Activated CD8-positive, alpha-beta memory T cell treated with anti-CD3 and anti-CD28 coated beads, Interleukin-2, amount 10 ng/mL, durations not matched to agents 7 days and 5 days (primary cell): Measurements from ENCODE around the gene GCLM. TPM values are rescaled to one million over a fixed set of nuclear protein-coding genes. Genes with fewer than 3 reads are reported as not detected.
"Not testable (repeated sequence)": the region's sequence is repeated elsewhere in the genome, so short reads cannot be mapped to it uniquely, and the experiment has no call there.

ENCODE experiments used
- ATAC-seq: fragments of 150-1000 bp; cut with Tn5 transposase; one replicate; pipeline ENCODE4 v1.10.0; 2021; ENCODE audit warnings: moderate library complexity
- CTCF ChIA-PET: fragments of 350-600 bp; sonication (Branson Sonifier 250); formaldehyde crosslinking; loops from one replicate; lab custom pipeline; 2021; ENCODE audit warnings: antibody characterized with exemption; lab: Charles Lee
- DNase-seq: peaks from one replicate; pipeline ENCODE4 v3.0.0-alpha.2; 2020
- H3K27ac Mint-ChIP-seq: one replicate; pipeline ENCODE4 v1.8.0; 2021; ENCODE audit warnings: mild to moderate bottlenecking, mixed read lengths
- H3K27me3 Mint-ChIP-seq: one replicate; pipeline ENCODE4 v1.8.0; 2021; ENCODE audit warnings: mixed read lengths
- H3K36me3 Mint-ChIP-seq: one replicate; pipeline ENCODE4 v1.8.0; 2021; ENCODE audit warnings: mild to moderate bottlenecking, mixed read lengths
- H3K4me1 Mint-ChIP-seq: one replicate; pipeline ENCODE4 v1.8.0; 2021; ENCODE audit warnings: mixed read lengths
- H3K4me3 Mint-ChIP-seq: one replicate; pipeline ENCODE4 v1.8.0; 2021; ENCODE audit warnings: mild to moderate bottlenecking, moderate library complexity, mixed read lengths
- H3K9me3 Mint-ChIP-seq: one replicate; pipeline ENCODE4 v1.8.0; 2022; ENCODE audit warnings: low read depth, mixed read lengths
- total RNA-seq, 2 experiments: library from RNA; stranded (reverse); gene quantifications; one replicate each; pipeline ENCODE4 v1.2.3, GENCODE V29; 2021

GCLM gene, protein sequence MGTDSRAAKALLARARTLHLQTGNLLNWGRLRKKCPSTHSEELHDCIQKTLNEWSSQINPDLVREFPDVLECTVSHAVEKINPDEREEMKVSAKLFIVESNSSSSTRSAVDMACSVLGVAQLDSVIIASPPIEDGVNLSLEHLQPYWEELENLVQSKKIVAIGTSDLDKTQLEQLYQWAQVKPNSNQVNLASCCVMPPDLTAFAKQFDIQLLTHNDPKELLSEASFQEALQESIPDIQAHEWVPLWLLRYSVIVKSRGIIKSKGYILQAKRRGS
- total RNA-seq, result 10 to 100 TPM; 24.3 to 25.7 TPM

DNA sequence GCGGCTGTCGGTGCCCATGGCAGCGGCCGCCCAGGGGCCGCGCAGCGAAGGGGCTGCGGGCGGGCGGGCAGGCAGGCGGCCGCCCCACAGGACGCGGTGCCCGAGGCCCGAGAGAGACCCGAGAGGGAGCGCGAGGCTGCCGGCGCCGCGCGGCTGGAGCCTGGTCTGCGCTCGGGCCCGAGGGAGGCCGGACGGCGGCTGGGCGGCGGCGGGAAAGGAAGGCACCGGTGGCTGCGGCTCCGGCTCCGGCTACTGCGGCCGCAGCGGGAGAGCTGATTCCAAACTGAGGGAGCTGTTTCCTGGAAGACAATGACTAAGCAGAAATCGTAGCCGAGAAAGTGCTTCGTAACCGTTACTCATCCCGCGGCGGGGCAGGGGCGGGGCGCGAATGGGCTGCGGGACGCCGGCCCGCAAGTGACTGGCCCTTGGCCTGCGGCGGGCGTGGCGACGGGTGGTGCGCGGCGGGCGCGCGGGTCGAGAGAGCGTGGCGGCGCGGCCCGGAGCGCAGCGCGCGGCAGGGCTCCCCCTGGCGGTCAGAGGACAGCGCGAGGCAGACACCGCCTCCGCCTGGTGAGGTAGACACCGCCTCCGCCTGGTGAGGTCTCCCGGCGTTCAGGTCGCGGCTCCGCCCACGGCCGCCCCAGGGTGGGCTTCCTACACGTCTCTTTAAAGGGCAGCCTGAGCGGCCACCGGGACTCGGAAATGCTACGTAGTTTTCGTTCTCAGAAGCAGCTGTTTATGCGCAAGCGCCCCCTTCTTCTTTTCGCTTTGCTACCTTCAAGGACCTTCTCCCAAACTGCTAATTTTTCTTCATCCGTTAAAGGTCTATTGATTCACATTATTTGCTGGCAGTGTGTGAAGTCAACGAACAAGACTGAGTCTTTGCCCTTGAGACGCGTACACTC, at the start of gene GCLM:
Gene GCLM, minus strand, starts transcription at position 285 of the 905 bp plus-strand sequence. Its CDS starts 267 bp downstream, at position 18.
- DNase-seq, result peak; percentile 92
- peak; percentile 94 for ATAC-seq
- Mint-ChIP-seq H3K4me1 (peaks cover 34% of the 10 kb centered on the region), H3K9me3 (peaks cover 2% of the 10 kb centered on the region), H3K27me3 (peaks cover 13% of the 10 kb centered on the region), H3K36me3 (peaks cover 3% of the 10 kb centered on the region), H3K4me3 (peak within 1 kb of the TSS; percentile 88), H3K27ac (peak within 1 kb of the TSS; percentile 85)
- CTCF ChIA-PET, result interaction anchor here (0.7 to 2.7 kb wide), 10 partner anchors 10 to 564 kb away, joined by 3 to 15 read pairs (median 4); partner anchors contain the start of gene DNTTIP2

DNA sequence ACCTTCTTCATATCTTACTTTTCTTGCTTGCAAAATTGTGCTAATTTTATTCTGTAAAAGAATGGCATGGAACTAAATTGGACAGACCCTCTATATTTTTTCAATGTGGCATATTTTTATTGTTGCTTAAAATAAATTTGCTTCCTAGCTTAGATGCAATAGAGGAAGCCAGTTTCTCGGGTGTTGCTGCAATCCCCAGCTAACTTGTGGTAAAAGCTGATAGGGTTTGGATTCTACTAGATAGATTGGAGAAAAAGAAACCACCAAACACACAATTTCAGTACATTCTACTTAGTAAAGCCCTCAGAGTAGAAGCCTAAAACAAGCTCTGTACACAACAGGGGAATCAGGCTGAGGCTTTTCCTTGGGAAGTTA, 49.5 kb upstream of the GCLM start:
- Mint-ChIP-seq H3K9me3 (peaks cover 13% of the 10 kb centered on the region), H3K4me3 (no peak overlapping the region), H3K27me3 (peaks cover 8% of the 10 kb centered on the region), H3K36me3 (peaks cover 5% of the 10 kb centered on the region), H3K4me1 (no peaks in the 10 kb centered on the region), H3K27ac (no peak overlapping the region)
- CTCF ChIA-PET, result interaction anchor here (0.5 kb wide), 1 partner anchor 562 kb away, joined by 3 read pairs; no protein-coding TSS in a partner anchor
- DNase-seq (no peak), ATAC-seq (no peak)

DNA sequence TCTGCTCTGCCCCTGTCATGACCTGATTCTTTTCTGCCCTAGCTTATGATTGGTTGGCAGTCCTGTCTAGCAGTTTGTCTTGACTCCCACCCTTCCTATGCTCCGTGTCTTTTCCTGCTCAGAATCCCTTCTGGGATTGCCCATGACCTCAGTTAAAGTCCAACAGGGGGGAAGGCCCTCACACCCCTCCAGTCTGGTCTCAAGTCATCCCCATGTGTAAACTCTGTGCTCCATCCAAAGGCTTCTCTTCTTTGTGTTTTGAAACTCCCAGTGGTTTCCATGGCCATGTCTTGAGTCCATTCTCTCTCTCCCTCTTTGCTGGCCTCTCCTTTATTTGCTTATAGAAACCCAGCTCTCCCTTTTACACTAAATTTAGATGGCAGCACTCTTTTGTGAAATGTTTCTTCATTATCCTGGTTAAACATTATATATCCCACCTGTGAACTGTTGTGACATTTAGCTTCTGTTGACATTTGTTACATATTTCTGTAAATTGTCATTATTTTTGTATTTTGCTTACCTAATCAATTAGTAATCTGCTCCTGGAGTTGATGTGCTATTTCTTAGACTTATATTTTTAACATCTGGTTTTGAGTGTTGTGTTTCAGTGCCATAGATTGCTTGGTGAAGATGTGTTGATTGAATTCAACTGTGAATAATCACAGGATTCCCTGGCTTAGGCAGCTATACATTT, 48.9 kb upstream of the GCLM start:
- no peak for DNase-seq
- H3K27ac Mint-ChIP-seq, result no peak overlapping the region
- peaks cover 8% of the 10 kb centered on the region for H3K27me3 Mint-ChIP-seq
- CTCF ChIA-PET, result no interaction called here
- H3K4me1 Mint-ChIP-seq, result no peaks in the 10 kb centered on the region
- no peak for ATAC-seq
- H3K9me3 Mint-ChIP-seq, result peaks cover 13% of the 10 kb centered on the region
- H3K4me3 Mint-ChIP-seq, result no peak overlapping the region
- peaks cover 5% of the 10 kb centered on the region for H3K36me3 Mint-ChIP-seq

DNA sequence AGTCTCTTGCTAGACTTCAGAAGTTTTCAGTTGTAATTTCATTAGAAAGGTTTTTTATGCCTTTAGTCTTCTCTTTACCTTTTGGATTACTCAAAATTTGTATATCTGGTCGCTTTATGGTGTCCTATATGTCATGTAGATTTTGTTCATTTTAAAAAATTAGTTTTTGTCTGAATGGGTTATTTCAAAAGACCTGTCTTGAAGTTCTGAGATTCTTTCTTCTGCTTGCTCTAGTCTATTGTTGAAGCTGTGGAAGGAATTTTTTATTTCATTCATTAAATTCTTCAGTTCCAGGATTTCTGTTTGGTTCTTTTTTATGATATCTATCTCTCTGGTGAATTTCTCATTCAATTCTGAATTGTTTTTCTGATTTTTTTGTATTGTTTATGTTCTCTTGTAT, 46.5 kb upstream of the GCLM start:
- CTCF ChIA-PET, result no interaction called here
- DNase-seq (no peak), ATAC-seq (no peak)
- Mint-ChIP-seq H3K4me3 (no peak overlapping the region), H3K27me3 (peaks cover 8% of the 10 kb centered on the region), H3K4me1 (no peaks in the 10 kb centered on the region), H3K36me3 (peaks cover 5% of the 10 kb centered on the region), H3K9me3 (peaks cover 17% of the 10 kb centered on the region), H3K27ac (no peak overlapping the region)

DNA sequence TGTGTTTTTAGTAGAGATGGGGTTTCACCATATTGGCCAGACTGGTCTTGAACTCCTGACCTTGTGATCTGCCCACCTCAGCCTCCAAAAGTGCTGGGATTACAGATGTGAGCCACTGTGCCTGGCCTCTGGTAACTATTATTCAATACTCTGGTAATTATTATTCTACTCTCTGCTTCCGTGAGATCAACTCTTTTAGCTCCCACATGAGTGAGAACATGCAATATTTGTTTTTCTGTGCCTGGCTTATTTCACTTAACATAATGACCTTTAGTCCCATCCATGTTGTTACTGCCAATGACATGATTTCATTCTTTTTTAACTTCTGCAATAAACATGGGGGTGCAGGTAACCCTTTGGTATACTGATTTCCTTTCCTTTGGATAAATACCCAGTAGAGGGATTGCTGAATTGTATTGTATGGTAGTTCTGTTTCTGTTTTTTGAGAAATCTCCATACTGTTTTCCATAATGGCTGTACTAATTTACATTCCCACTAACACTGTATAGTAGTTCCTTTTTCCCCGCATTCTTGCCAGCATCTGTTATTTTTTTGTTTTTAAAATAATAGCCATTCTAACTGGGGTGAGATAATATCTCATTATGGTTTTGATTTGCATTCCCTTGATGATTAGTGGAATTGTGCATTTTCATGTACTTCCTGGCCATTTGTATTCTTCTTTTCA, 37.9 kb upstream of the GCLM start:
- H3K36me3 Mint-ChIP-seq, H3K4me3 Mint-ChIP-seq, H3K27ac Mint-ChIP-seq, ATAC-seq, H3K4me1 Mint-ChIP-seq, H3K27me3 Mint-ChIP-seq, DNase-seq, CTCF ChIA-PET, H3K9me3 Mint-ChIP-seq: not testable (repeated sequence)

DNA sequence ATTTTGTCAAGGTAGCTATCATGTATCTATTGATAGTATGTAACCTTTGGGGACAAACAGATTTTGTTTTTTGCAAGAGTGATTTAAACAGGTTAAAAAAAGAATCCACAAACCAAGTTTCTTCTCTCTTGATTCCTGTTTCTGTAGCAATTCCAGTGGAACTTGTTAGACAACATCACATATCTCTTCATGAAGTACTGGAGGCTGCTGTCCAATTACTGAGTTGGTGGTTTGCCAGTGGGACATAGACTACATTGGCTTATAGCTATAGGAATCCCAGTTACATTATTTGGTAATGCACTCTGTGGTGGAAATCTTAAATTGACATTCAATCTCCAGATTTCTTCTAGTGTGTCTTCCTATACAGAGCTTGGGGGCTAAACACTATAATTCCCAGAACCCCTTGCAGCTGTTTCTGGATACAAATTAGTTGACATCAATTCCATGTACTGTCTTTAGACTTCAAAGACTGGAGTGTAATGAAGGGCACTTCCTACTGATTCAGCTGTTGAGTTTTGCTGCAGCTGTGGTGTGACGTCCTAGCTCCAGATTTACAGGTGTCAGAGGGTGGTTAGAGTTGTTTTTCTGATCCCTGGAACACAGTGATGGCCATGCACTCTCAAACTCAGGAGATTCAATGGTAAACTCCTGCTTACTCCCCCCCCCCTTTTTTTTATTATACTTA, 29.4 kb upstream of the GCLM start:
- ATAC-seq (no peak), DNase-seq (no peak)
- H3K4me1 Mint-ChIP-seq, result no peaks in the 10 kb centered on the region
- no peaks in the 10 kb centered on the region for H3K36me3 Mint-ChIP-seq
- CTCF ChIA-PET, result interaction anchor here (1.1 kb wide), 1 partner anchor 19 kb away, joined by 3 read pairs; no protein-coding TSS in a partner anchor
- H3K4me3 Mint-ChIP-seq, result no peak overlapping the region
- no peak overlapping the region for H3K27ac Mint-ChIP-seq
- H3K9me3 Mint-ChIP-seq, result peaks cover 2% of the 10 kb centered on the region
- peaks cover 5% of the 10 kb centered on the region for H3K27me3 Mint-ChIP-seq

DNA sequence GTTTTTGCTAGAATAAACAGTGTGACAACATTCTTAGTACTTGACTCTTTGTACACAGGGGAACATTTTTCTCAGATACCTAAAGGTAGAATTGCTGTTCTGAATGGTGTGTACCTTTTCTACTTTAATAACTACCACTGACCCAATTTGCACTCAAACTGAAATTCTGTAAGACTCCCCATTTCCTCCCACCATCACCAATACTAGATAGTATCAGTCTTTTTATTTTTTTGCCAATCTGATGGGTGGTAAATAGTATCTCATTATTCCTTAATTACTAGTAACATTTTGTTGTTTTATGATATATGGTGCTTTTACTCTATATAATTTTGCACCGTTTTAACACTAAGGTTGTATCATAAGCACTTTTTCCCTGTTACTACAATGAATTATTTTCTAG, 28.8 kb upstream of the GCLM start:
- Mint-ChIP-seq H3K9me3 (peaks cover 4% of the 10 kb centered on the region), H3K27me3 (peaks cover 5% of the 10 kb centered on the region), H3K4me1 (no peaks in the 10 kb centered on the region), H3K27ac (no peak overlapping the region), H3K4me3 (no peak overlapping the region), H3K36me3 (no peaks in the 10 kb centered on the region)
- DNase-seq (no peak), ATAC-seq (no peak)
- CTCF ChIA-PET, result interaction anchor here (1.1 kb wide), 1 partner anchor 19 kb away, joined by 3 read pairs; no protein-coding TSS in a partner anchor

DNA sequence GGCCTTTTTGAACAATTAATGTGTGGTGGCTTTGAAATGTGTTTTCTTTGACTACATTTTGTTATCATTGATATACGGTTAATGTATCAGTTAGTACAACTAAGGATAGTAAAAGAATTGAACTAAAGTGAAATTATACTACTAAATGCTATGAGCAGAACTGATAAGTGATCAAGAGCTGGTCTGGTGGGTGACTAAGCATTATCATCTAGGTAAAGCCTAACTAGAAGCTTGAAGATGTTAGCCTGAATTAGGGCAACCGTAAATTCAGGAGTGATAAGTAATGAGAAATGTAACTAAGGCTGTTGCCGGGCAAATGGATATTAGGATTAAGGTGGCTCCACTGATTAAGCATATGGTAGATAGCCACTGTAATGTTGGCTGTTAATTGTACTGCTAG, 16.0 kb upstream of the GCLM start:
- no peaks in the 10 kb centered on the region for H3K9me3 Mint-ChIP-seq
- peaks cover 2% of the 10 kb centered on the region for H3K4me1 Mint-ChIP-seq
- ATAC-seq (no peak), DNase-seq (no peak)
- H3K27ac Mint-ChIP-seq, result no peak overlapping the region
- H3K4me3 Mint-ChIP-seq, result no peak overlapping the region
- peaks cover 2% of the 10 kb centered on the region for H3K36me3 Mint-ChIP-seq
- peaks cover 14% of the 10 kb centered on the region for H3K27me3 Mint-ChIP-seq
- CTCF ChIA-PET, result no interaction called here

DNA sequence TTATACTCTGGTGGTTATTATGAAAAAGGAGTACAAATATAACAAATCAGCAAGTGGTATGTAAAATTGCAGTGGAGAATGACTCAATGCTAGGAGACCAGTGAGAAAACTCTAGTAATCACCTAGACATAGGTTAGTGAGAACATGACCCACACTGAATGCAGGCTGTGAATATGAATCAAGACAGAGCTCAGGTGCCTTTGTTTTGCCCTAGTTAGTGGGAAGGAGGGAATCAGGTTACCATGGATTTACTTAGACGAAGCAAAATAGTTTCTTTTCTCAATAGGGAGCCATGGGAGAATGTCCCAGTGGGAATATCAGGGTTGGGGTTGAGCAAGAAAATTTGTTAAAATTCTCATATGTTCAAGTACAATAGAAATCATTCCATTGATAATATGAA, 10.6 kb upstream of the GCLM start:
- no peak overlapping the region for H3K27ac Mint-ChIP-seq
- H3K36me3 Mint-ChIP-seq, result no peaks in the 10 kb centered on the region
- ATAC-seq (no peak), DNase-seq (no peak)
- H3K9me3 Mint-ChIP-seq, result no peaks in the 10 kb centered on the region
- H3K4me3 Mint-ChIP-seq, result no peak overlapping the region
- no peaks in the 10 kb centered on the region for H3K4me1 Mint-ChIP-seq
- H3K27me3 Mint-ChIP-seq, result no peaks in the 10 kb centered on the region
- CTCF ChIA-PET, result interaction anchor here (1.6 to 2.0 kb wide), 2 partner anchors 10 to 19 kb away, joined by 3 to 6 read pairs; no protein-coding TSS in a partner anchor

DNA sequence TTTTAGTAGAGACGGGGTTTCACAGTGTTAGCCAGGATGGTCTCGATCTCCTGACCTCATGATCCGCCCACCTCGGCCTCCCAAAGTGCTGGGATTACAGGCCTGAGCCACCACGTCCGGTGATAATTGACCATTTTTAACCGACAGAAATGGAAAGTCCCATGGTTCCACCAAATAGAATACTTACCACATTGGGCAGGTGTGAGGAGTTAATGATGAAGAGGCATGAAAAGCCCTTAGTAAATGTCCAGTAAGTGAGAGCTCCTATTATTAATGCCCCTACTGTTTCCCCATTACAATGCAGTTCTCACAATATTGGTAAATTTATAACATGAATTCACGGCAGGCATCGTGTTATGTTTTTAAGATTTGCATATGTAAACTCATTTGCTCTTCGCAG, 8.1 kb upstream of the GCLM start:
- no peak for ATAC-seq
- Mint-ChIP-seq H3K36me3 (no peaks in the 10 kb centered on the region), H3K27me3 (peaks cover 12% of the 10 kb centered on the region), H3K27ac (no peak overlapping the region), H3K9me3 (no peaks in the 10 kb centered on the region), H3K4me1 (no peaks in the 10 kb centered on the region), H3K4me3 (no peak overlapping the region)
- no peak for DNase-seq
- CTCF ChIA-PET, result no interaction called here

DNA sequence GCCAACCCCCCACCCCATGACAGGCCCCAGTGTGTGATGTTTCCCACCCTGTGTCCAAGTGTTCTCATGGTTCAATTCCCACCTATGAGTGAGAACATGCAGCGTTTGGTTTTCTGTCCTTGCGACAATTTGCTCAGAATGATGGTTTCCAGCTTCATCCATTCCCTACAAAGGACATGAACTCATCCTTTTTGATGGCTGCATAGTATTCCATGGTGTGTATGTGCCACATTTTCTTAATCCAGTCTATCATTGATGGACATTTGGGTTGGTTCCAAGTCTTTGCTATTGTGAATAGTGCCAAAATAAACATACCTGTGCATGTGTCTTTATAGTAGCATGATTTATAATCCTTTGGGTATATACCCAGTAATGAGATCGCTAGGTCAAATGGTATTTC, 1.6 kb upstream of the GCLM start:
- H3K27ac Mint-ChIP-seq, DNase-seq, H3K9me3 Mint-ChIP-seq, H3K36me3 Mint-ChIP-seq, H3K4me3 Mint-ChIP-seq, ATAC-seq: not testable (repeated sequence)
- Mint-ChIP-seq H3K4me1 (peaks cover 24% of the 10 kb centered on the region), H3K27me3 (peaks cover 13% of the 10 kb centered on the region)
- CTCF ChIA-PET, result interaction anchor here (0.7 to 2.7 kb wide), 4 partner anchors 8 to 567 kb away, joined by 3 to 15 read pairs (median 8); partner anchors contain the start of gene DNTTIP2

DNA sequence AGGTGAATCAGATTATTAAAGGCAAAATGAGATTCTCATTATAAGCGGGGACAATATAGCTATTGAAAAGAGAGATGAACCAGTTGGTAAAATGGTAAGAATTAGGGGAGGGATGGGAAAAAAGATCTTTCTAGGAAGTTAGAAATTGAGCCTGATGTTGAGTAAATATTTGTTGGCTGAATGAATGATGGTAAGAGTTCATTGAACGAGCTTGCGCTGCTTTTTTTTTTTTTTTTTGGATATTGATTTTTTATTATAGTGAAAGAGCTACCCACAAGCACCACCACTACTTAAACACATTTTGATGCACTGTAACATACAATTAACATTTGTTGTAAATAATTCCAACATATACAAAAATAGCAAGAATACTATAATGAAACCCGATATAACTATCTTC, 1.1 kb upstream of the GCLM start:
- H3K4me3 Mint-ChIP-seq, result peak overlapping the region; percentile 88
- ATAC-seq, result no peak
- no peak for DNase-seq
- peak overlapping the region; percentile 84 for H3K27ac Mint-ChIP-seq
- H3K4me1 Mint-ChIP-seq, result peaks cover 27% of the 10 kb centered on the region
- peaks cover 3% of the 10 kb centered on the region for H3K36me3 Mint-ChIP-seq
- CTCF ChIA-PET, result interaction anchor here (0.7 to 2.7 kb wide), 10 partner anchors 9 to 567 kb away, joined by 3 to 15 read pairs (median 4); partner anchors contain the start of gene DNTTIP2
- H3K9me3 Mint-ChIP-seq, result peaks cover 2% of the 10 kb centered on the region
- H3K27me3 Mint-ChIP-seq, result peaks cover 13% of the 10 kb centered on the region
